HG02884 (cell line): ENCODE data around the gene DOP1B.
"Not testable (repeated sequence)": the region's sequence is repeated elsewhere in the genome, so short reads cannot be mapped to it uniquely, and the experiment has no call there.

Experiments
- ATAC-seq: cut with Tn5 transposase; IDR thresholded peaks from one replicate; pipeline ENCODE4 v1.9.1; 2021; ENCODE audit warnings: mild to moderate bottlenecking, moderate library complexity; ENCODE audit not compliant: unreplicated experiment

DOP1B gene

GRCh38 chr21:36132696-36133095 is 23.9 kb upstream of the DOP1B start:
- no peak for ATAC-seq

- ATAC-seq = peak; percentile 15
These were observed 21.7 kb upstream of the DOP1B start, which contains the start of gene CBR3 for GRCh38 chr21:36134803-36135390. CBR3 (plus strand) TSS chr21:36135079; CDS start chr21:36135193, 114 bp downstream.

- ATAC-seq = peak; percentile 55
These were observed 21.1 kb upstream of the DOP1B start for GRCh38 chr21:36135391-36136102.

GRCh38 chr21:36139791-36140190 is 16.8 kb upstream of the DOP1B start:
- ATAC-seq = not testable (repeated sequence)

- no peak for ATAC-seq
These were observed 15.1 kb upstream of the DOP1B start for GRCh38 chr21:36141513-36141925.

GRCh38 chr21:36144233-36144632 is 12.4 kb upstream of the DOP1B start:
- not testable (repeated sequence) for ATAC-seq

GRCh38 chr21:36145259-36145658 is 11.4 kb upstream of the DOP1B start:
- ATAC-seq = no peak

GRCh38 chr21:36147911-36148310 is 8.7 kb upstream of the DOP1B start:
- ATAC-seq = no peak

GRCh38 chr21:36148886-36149285 is 7.7 kb upstream of the DOP1B start:
- no peak for ATAC-seq

GRCh38 chr21:36149788-36150711 is 6.6 kb upstream of the DOP1B start:
- no peak for ATAC-seq

GRCh38 chr21:36155603-36156338 is 853 bp upstream of the DOP1B start:
- ATAC-seq = no peak

GRCh38 chr21:36156339-36156814 is 247 bp upstream of the DOP1B start:
- peak; percentile 77 for ATAC-seq

GRCh38 chr21:36159356-36159921 is 2.8 kb downstream of the DOP1B start:
- no peak for ATAC-seq

- ATAC-seq = no peak
These were observed 4.2 kb downstream of the DOP1B start for GRCh38 chr21:36160850-36161178.

GRCh38 chr21:36162631-36163030 is 6.0 kb downstream of the DOP1B start:
- no peak for ATAC-seq

- no peak for ATAC-seq
These were observed 7.4 kb downstream of the DOP1B start for GRCh38 chr21:36163750-36164741.

- ATAC-seq = no peak
These were observed 8.7 kb downstream of the DOP1B start for GRCh38 chr21:36165356-36165755.

GRCh38 chr21:36166705-36167104 is 10.1 kb downstream of the DOP1B start:
- ATAC-seq = no peak

GRCh38 chr21:36167541-36167940 is 10.9 kb downstream of the DOP1B start:
- no peak for ATAC-seq
